DMS153 treated with DMSO at 0.1 percent for 48 hours (cell line): ENCODE measurements around the gene PFKFB1.
A peak's percentile ranks its signal among the peaks of the same experiment; 100 is the strongest.

Experiments
- DNase-seq: peaks from one replicate; lab custom pipeline; 2025; ENCODE audit not compliant: unreplicated experiment; lab: John Stamatoyannopoulos, UW

PFKFB1 gene

DNA sequence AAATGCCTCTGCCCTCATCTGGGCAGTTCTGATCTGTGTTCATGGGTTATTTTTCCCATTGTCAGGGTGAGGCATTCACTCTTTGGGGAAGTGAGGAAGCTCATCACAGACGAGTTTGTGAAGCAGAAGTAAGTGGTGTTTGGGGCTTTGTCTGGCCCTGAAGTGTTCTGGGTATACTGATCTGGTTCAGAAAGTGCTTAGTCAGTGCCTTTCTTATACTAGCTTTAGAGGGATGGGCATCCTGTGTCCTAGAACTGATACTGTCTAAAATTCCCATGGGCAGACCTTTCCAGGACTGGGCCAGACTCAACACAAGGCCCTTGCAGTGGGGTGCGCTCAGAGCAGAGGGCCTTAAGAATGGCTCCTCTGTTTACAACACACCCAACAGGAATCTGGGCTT, 67.0 kb downstream of the PFKFB1 start:
- DNase-seq = no peak

DNA sequence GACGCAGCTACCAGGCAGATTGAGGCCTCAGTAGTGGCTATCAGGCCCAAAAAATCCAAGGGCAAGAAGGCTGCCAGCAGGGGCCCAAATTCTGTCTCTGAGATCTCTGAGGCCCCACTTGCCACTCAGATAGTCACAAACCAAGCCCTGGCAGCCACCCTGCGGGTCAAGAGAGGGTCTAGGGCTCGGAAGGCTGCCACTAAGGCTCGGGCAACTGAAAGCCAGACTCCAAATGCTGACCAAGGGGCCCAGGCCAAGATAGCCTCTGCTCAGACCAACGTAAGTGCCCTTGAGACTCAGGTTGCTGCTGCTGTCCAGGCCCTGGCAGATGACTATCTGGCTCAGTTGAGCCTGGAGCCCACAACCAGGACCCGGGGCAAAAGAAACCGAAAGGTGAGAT, 70.6 kb downstream of the PFKFB1 start:
- DNase-seq = no peak

DNA sequence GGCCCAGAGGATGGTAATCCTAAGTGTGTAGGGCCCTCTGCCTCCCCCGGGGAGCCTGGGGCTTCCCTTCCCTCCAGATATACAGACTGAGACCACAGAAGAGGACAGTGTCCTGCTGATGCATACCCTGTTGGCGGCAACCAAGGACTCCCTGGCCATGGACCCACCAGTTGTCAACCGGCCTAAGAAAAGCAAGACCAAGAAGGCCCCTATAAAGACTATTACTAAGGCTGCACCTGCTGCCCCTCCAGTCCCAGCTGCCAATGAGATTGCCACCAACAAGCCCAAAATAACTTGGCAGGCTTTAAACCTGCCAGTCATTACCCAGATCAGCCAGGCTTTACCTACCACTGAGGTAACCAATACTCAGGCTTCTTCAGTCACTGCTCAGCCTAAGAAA, 71.4 kb downstream of the PFKFB1 start:
- no peak for DNase-seq

DNA sequence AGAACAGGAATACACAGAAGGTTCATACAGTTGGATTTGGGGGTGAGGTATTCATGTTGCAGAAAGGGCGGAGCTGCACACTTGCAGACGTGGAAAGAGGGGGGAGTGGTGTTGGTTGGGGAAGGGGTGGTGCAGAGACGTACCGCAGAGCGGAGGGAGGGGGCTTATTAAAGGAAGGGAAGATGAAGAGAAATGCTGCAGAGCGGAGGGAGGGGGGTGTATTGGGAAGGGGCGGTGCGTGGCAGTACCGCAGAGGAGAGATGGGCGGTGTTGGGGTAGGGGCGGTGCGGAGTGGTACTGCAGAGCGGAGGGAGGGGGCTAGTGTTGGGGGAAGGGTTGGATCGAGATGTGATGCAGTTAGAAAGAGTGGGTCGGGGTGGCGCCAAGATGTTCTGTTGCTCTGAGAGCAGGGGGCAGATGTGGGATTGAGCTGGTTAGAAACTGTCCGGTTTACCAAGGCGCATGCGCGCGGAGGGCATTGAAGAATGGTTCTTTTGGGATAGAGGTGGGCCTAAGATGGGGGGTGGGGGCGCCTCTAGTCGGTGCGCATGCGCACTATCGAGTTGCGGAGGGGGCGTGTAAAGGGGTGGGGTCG, 72.5 kb downstream of the PFKFB1 start:
- peak; percentile 26 for DNase-seq

DNA sequence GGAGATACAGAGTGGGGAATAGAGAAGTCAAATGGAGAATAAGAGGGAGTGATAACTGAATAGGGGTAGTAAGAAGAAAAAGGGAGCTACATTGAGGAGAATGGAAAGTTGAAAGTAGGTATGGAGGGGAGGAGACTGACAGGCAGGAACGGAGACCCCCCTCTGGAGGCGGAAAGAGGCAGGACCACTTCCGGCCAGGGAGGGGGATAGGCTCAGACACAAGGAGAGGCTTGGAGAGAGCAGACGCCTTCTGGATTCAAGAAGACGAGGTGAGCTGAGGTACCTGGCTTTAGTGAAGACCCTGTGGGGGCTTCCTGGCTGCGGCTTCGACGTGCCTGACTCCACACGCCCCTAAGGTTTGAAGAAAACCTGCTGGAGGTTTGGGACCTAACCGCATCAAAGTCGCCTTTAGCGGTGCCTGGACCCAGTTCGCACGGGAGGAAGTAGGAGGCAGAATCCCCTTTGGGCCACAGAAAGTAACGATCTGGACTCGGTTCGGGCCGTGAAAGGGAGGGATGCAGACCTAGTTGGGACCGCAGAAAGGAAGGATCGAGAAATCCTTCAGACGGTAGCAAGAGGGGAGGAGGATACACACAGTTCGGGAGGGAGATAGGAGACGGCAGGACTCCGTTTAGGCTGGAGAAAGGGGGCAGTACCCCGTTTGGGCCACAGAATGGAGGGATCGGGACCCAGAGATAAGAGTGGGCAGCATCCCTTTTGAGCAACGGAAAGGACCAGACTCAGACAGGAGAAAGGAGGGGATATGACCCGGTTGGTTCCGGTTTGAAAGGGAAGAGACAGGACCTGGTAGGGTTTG, 73.2 kb downstream of the PFKFB1 start, which contains the start of gene TRO:
TSS of gene TRO (plus strand) at position 215 of the 817 bp plus-strand sequence. CDS start 1,423 bp downstream, outside the sequence.
- no peak for DNase-seq

DNA sequence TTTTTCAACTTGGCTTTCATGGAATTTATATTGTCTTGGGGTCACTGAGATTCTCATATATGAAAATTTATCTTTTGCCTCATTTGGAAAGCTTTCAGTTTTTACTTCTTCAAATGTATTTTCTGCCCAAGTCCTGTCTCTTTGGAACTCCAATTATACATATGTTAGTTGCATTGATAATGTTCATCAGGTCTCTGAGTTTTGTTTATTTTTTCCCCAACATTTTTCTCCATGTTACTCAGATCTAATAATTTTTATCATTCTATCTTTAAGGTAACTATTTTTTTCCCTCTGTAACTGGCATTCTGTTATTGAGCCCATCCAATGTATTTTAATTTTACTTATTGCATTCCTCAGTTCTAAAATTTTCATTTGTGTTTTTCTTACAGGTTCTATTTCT, 84.0 kb downstream of the PFKFB1 start:
- no peak for DNase-seq

DNA sequence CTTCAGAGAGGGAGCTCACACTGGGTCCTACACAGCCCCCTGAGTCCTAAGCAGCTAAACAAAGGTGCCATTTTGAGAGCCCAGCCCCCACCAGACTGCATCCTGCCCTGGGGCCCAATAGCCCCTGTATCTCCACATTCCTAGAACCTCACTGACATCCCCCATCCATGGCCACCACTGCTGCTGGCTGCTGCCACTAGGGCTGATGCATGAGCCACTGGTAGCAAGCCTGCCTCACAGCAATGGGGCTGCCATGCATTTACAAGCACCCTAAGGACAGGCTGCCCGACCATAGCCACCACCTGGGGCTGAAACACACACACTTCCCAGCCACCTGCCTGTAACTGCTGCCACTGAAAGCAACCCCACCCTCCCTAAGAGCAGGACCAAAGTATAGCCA, 99.8 kb downstream of the PFKFB1 start:
- DNase-seq = no peak

DNA sequence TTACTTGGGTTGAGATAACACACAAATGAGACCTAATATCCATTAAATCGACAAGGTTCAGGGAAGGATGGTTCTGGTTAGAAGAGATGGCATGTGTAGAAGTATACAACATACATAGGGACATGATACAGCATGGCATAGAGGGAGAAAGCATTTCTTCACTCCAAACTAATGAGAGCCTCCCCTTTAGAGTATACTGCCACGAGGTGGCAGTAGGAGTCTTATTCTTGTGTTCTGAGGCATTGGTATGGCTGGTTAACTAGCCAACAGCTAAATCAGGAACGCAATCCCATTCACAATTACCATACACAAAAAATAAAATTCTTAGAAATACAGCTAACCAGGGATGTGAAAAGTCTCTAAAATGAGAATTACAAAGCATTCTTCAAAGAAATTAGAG, 102.4 kb downstream of the PFKFB1 start:
- DNase-seq = no peak

DNA sequence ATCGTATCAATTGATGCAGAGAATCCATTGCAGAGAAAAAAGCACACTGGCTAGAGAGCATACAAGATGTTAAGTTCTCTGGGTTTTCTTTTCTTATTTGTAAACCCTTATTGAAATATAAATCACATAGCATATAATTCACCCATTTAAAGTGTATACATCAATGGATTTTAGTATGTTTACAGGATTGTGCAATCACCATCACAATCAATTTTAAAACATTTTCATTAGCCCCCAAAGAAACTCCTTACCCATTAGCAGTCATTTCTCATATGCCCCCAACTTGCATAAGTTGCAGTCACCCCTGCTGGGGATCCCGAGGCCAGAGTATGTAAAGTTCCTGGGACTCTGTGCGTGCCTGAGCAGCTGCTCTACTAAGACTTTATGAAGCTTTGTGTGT, 108.2 kb downstream of the PFKFB1 start:
- no peak for DNase-seq
